Amygdala (tissue), 56 donors: ENCODE data around the gene CD1B.
"Not testable (repeated sequence)": the region's sequence is repeated elsewhere in the genome, so short reads cannot be mapped to it uniquely, and the experiment has no call there.

ENCODE experiments used
- DNase-seq, 56 donors: peaks; one replicate each; lab custom pipeline; 2025; lab: John Stamatoyannopoulos, UW

CD1B gene

GRCh38 chr1:158331481-158332150 lies at the start of gene CD1B:
CD1B (minus strand) TSS chr1:158331531; CDS start chr1:158331423, 108 bp downstream.
- DNase-seq: no peak

- no peak for DNase-seq
Observed at GRCh38 chr1:158374860-158375259, 43.5 kb upstream of the CD1B start.

GRCh38 chr1:158374101-158374500 lies 42.8 kb upstream of the CD1B start:
- not testable (repeated sequence) for DNase-seq

GRCh38 chr1:158371188-158371953 lies 40.0 kb upstream of the CD1B start:
- no peak for DNase-seq

GRCh38 chr1:158366783-158367182 lies 35.5 kb upstream of the CD1B start:
- DNase-seq: no peak

- DNase-seq: no peak
Observed at GRCh38 chr1:158362941-158363340, 31.6 kb upstream of the CD1B start.

- no peak for DNase-seq
Observed at GRCh38 chr1:158362482-158362881, 31.2 kb upstream of the CD1B start.

- DNase-seq: no peak
Observed at GRCh38 chr1:158357441-158357840, 26.1 kb upstream of the CD1B start.

- DNase-seq: no peak
Observed at GRCh38 chr1:158356616-158357015, 25.3 kb upstream of the CD1B start.

GRCh38 chr1:158355773-158356285 lies 24.5 kb upstream of the CD1B start:
- no peak for DNase-seq

GRCh38 chr1:158354255-158354654 lies 22.9 kb upstream of the CD1B start:
- no peak for DNase-seq

- DNase-seq: no peak
Observed at GRCh38 chr1:158353303-158354075, 22.2 kb upstream of the CD1B start, which contains the start of gene CD1E. CD1E (plus strand) TSS chr1:158353894; CDS start chr1:158353989, 95 bp downstream.

- DNase-seq: not testable (repeated sequence)
Observed at GRCh38 chr1:158348946-158349345, 17.6 kb upstream of the CD1B start.

GRCh38 chr1:158336413-158336812 lies 5.1 kb upstream of the CD1B start:
- not testable (repeated sequence) for DNase-seq

GRCh38 chr1:158335213-158335532 lies 3.8 kb upstream of the CD1B start:
- no peak for DNase-seq

- DNase-seq: no peak
Observed at GRCh38 chr1:158334526-158335212, 3.3 kb upstream of the CD1B start.

- DNase-seq: no peak
Observed at GRCh38 chr1:158333405-158334155, 2.2 kb upstream of the CD1B start.

GRCh38 chr1:158331106-158331425 lies 265 bp downstream of the CD1B start:
- DNase-seq: no peak

GRCh38 chr1:158330391-158331105 lies 783 bp downstream of the CD1B start:
- DNase-seq: no peak
